ENCODE data around the gene MOV10L1. TPM values are rescaled to one million over a fixed set of nuclear protein-coding genes. Genes with fewer than 3 reads are reported as not detected.

Gene MOV10L1
- total and polyA plus RNA-seq, 9 of the 15 experiments (the other 6 are each of a cell fraction or from before 2014, with no cell fraction given) = 0.06 to 0.43 (median 0.15) TPM

DNA sequence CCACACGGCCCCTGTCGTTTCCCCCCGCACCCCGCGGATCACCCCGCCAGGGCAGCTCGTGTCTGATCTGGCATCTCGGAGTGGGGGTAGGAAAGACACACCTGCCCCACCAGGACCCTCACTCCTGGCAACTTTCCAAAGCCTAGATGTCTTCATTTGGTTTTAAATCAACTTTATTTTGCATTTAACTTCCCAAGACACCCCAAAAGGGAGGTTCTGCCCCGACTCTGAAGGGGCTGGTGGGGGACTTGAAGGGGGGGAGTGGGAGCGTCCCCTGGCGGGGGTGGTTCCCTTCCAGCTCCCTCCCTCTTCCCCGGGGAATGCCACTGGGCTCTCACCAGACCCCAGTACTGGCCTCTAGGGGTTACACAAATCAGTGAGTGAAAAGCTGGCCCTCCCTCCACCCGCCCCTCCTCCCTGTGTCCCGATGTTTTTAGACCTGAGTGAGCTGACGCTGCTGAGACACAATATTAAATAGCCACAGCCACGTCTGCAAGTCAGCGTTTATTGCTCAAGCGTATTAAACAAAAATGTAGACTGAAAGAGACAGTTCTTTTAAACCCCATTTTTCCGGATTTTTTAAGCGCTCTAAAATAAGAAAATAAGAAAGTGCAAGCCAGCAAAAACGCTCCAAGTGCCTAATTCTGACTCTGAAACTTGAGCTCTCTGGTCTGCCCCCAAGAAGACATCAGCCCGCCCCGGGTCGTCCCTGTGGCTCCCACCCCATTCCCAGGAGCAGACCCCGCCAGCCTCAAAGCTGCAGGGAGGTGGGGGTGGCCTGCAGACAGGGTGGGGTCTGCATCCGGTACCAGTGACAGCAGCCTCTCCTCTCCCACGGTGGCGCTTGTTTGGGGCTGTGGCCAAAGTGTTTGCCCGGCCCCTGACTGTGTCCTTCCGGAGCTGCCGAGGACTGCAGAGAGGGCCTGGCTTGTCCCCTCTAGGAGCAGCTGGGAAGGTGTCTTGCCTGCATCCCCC lies 30.6 kb upstream of the MOV10L1 start:
- no peak overlapping the region for H3K4me3 ChIP-seq
- 13% methylated on average over 13 of the region's 31 CpGs for WGBS (ENCODE audit: insufficient coverage, low coverage, missing lambda C conversion rate)

More for the DNA sequence above, 30.6 kb upstream of the MOV10L1 start:
- CTCF ChIA-PET (ENCODE audit: low intra/inter-chr PET ratio) = no interaction called here
- POLR2A ChIA-PET = interaction anchor here (0.7 to 1.1 kb wide), 2 partner anchors 8 to 92 kb away, joined by 3 read pairs; no protein-coding TSS in a partner anchor
- no peaks in the 10 kb centered on the region for H3K9me3 ChIP-seq (replicated peaks; ENCODE audit: control insufficient read depth, insufficient read depth, low read depth, low read length)
- no peak overlapping the region for H3K27ac ChIP-seq (ENCODE audit: extremely low read depth, low read depth, low read length)
- H4K20me1 ChIP-seq (replicated peaks; ENCODE audit: control insufficient read depth, insufficient read depth, low read length) = no peaks in the 10 kb centered on the region
- peaks cover 2 to 8% of the 10 kb centered on the region in 2 experiments; a peak in 2 of 5 replicates for H3K27me3 ChIP-seq (ENCODE audit: control insufficient read depth in 2 of 2, insufficient read depth in 2 of 2, low read length in 2 of 2)
- H3K79me2 ChIP-seq (ENCODE audit: control insufficient read depth, insufficient read depth, low read length) = no peaks in the 10 kb centered on the region
- in situ Hi-C loops (cut with MboI) = no loop called here
- H3K9ac ChIP-seq (ENCODE audit: insufficient read depth in 1 of 2, low read depth in 2 of 2, low read length in 2 of 2) = no peak overlapping the region
- no peak overlapping the region for H3K4me2 ChIP-seq (ENCODE audit: insufficient read depth, low read length)
- H3K4me1 ChIP-seq (replicated peaks in 1 of 2; ENCODE audit: control insufficient read depth in 2 of 2, insufficient read depth in 2 of 2, low read length in 2 of 2) = peaks cover 0 to 35% of the 10 kb centered on the region in 2 experiments; a peak in 4 of 5 replicates
- ATAC-seq = peak; percentile 64
- no peak for FAIRE-seq
- no peaks in the 10 kb centered on the region for H3K9me1 ChIP-seq (ENCODE audit: control insufficient read depth, insufficient read depth, low read length)
- TF ChIP-seq MAFF (IDR thresholded peaks at IDR 0.05; ENCODE audit: low read length) (peak; percentile 47; the same call in 1 of the 2 replicates), MLLT1 (IDR thresholded peaks at IDR 0.05) (no peak), E2F4 (CRISPR knock-in tag; IDR thresholded peaks at IDR 0.05; ENCODE audit: low read depth) (no peak), NFIC (IDR thresholded peaks at IDR 0.05) (peak; percentile 33; the same call in 1 of the 2 replicates), ZNF316 (IDR thresholded peaks at IDR 0.05) (peak; percentile 80), MAFG (tag; conservative IDR thresholded peaks at IDR 0.05) (peak; percentile 65), MIER1 (IDR thresholded peaks at IDR 0.05; ENCODE audit: low read depth) (no peak), C11orf30 (IDR thresholded peaks at IDR 0.05; ENCODE audit: low read depth) (peak; percentile 80), MAFK (IDR thresholded peaks at IDR 0.05; ENCODE audit: low read length) (0 out of 2 replicates have a peak, but pooled peaks have one; percentile 21)
- TF ChIP-seq, protein P1, sequence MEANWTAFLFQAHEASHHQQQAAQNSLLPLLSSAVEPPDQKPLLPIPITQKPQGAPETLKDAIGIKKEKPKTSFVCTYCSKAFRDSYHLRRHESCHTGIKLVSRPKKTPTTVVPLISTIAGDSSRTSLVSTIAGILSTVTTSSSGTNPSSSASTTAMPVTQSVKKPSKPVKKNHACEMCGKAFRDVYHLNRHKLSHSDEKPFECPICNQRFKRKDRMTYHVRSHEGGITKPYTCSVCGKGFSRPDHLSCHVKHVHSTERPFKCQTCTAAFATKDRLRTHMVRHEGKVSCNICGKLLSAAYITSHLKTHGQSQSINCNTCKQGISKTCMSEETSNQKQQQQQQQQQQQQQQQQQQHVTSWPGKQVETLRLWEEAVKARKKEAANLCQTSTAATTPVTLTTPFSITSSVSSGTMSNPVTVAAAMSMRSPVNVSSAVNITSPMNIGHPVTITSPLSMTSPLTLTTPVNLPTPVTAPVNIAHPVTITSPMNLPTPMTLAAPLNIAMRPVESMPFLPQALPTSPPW (CRISPR knock-in tag; IDR thresholded peaks at IDR 0.05) = peak; percentile 24; the same call in 1 of the 2 replicates
- no peaks in the 10 kb centered on the region for H3K36me3 ChIP-seq (ENCODE audit: control insufficient read depth, insufficient read depth, low read length)
- no TSS peak for BruUV-seq (replicated peaks)
- intact Hi-C loops (cut with micrococcal nuclease) = no loop called here
- no peak overlapping the region for H2AFZ ChIP-seq (ENCODE audit: low read depth, low read length)
- DNase-seq (ENCODE audit: extremely low read depth in 1 of 4, low spot score in 3 of 4) = peak; percentile 24 to 66 (median 55)

Measured in K562 (cell line).